Activated naive CD4-positive, alpha-beta T cell treated with anti-CD3 and anti-CD28 coated beads, Interleukin-2, amount 10 ng/mL, durations not matched to agents 7 days and 5 days (primary cell): Measurements from ENCODE around the gene NEUROG1.
"Not testable (repeated sequence)": the region's sequence is repeated elsewhere in the genome, so short reads cannot be mapped to it uniquely, and the experiment has no call there.

Experiments used
- CTCF ChIA-PET: fragments of 350-600 bp; sonication (Branson Sonifier 250); formaldehyde crosslinking; loops from one replicate; lab custom pipeline; 2021; ENCODE audit warnings: antibody characterized with exemption; lab: Charles Lee
- DNase-seq: peaks from one replicate; pipeline ENCODE4 v3.0.0-alpha.2; 2020
- H3K27ac Mint-ChIP-seq: one replicate; pipeline ENCODE4 v1.8.0; 2021; ENCODE audit warnings: mild to moderate bottlenecking, moderate library complexity, mixed read lengths
- H3K27me3 Mint-ChIP-seq: one replicate; pipeline ENCODE4 v1.8.0; 2021; ENCODE audit warnings: mild to moderate bottlenecking, mixed read lengths
- H3K36me3 Mint-ChIP-seq: one replicate; pipeline ENCODE4 v1.8.0; 2021; ENCODE audit warnings: mixed read lengths
- H3K4me1 Mint-ChIP-seq: one replicate; pipeline ENCODE4 v1.8.0; 2021; ENCODE audit warnings: mixed read lengths
- H3K4me3 Mint-ChIP-seq: one replicate; pipeline ENCODE4 v1.8.0; 2021; ENCODE audit warnings: mild to moderate bottlenecking, moderate library complexity, mixed read lengths
- H3K9me3 Mint-ChIP-seq: one replicate; pipeline ENCODE4 v1.8.0; 2021; ENCODE audit warnings: mixed read lengths

The NEUROG1 gene

DNA sequence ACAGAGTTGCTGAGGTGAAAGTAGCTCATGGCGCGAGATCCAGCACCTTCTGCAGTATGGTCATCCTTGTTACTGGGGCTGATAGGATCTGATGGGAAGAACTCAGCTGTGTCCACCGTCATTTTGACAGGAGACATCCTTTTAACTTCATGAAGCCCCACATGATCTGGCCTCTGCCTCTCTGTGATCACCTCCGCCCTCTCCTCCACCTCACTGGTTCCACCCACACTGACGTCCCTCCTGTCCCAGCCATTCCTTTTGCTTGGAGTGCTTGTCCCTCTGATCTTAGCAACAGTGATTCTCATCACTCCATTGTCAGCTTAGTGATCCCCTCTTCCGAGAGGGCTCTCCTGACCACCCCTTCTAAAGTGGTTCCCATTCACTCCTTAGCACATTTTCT lies 25.8 kb downstream of the NEUROG1 start:
- CTCF ChIA-PET: interaction anchor here (0.6 to 3.0 kb wide), 3 partner anchors 42 to 322 kb away, joined by 3 to 10 read pairs (median 3); no protein-coding TSS in a partner anchor

DNA sequence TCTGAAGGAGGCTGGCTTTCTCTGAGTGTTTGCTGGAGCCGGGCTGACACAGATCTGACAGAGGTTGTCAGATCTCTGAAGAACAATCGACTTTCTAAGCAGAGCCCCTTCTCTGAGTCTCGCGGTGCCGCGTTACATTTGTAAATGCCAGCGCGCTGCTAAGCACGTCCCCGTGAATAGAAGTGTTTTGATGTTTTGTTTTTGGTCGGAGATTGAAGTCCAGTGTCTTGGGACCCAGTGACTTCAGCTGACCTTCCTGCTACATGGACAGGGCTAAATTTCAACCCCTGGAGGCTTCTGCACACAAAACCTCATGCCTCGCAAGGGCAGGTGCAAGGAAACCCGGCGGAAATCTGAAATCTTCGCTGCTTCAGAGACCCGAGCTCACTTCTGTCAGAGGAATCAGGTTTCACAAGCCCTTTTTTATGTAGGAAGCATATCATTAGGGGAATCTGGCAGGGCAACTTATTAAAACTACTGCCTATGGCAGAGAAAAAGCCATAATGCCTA lies 27.2 kb downstream of the NEUROG1 start:
- H3K27ac Mint-ChIP-seq: no peak overlapping the region
- no peaks in the 10 kb centered on the region for H3K4me1 Mint-ChIP-seq
- peaks cover 67% of the 10 kb centered on the region for H3K27me3 Mint-ChIP-seq
- H3K36me3 Mint-ChIP-seq: no peaks in the 10 kb centered on the region
- CTCF ChIA-PET: interaction anchor here (1.1 to 3.0 kb wide), 2 partner anchors 9 to 43 kb away, joined by 3 to 10 read pairs; no protein-coding TSS in a partner anchor
- no peaks in the 10 kb centered on the region for H3K9me3 Mint-ChIP-seq
- DNase-seq: no peak
- no peak overlapping the region for H3K4me3 Mint-ChIP-seq

More for the DNA sequence above, 25.8 kb downstream of the NEUROG1 start:
- no peak for DNase-seq
- Mint-ChIP-seq H3K27me3 (peaks cover 54% of the 10 kb centered on the region), H3K4me3 (no peak overlapping the region), H3K9me3 (no peaks in the 10 kb centered on the region), H3K36me3 (no peaks in the 10 kb centered on the region), H3K4me1 (no peaks in the 10 kb centered on the region), H3K27ac (no peak overlapping the region)

DNA sequence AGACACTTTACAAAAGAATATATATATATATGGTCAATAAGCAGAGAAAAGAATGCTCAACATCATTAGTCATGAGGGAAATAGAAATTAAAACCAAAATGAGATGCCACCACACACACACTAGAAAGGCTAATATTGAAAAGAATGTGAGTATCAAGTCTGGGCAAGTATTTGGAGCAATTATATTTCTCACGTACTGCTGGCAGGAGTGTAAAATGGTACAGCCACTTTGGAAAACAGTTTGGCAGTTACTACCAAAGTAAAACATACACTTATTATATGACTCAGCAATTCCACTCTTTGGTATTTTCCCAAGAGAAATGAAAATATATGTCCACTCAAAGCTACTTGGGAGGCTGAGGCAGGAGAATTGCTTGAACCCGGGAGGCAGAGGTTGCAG lies 29.8 kb downstream of the NEUROG1 start:
- DNase-seq: no peak
- H3K4me3 Mint-ChIP-seq: no peak overlapping the region
- H3K27ac Mint-ChIP-seq: no peak overlapping the region
- H3K4me1 Mint-ChIP-seq: no peaks in the 10 kb centered on the region
- H3K9me3 Mint-ChIP-seq: no peaks in the 10 kb centered on the region
- no peaks in the 10 kb centered on the region for H3K36me3 Mint-ChIP-seq
- H3K27me3 Mint-ChIP-seq: peaks cover 70% of the 10 kb centered on the region
- CTCF ChIA-PET: no interaction called here

DNA sequence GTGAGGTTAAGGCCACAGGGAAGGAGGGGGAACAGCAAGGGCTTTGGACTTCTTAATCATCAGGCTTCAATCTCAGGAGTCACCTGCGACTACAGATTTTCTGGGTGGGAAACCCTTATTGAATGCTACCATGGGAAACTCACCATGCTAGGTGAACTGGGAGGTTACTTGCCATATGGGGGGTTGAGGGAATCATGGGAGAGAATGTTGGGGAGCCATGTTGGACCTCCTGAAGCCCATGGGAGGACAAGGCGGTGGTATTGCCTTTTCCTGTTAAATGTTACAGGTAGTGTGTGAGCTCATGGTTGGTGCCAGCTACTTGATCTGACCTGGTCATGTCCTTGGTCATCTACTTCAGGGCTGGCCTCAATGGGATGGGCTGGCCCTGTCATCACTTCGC lies 31.4 kb downstream of the NEUROG1 start:
- H3K27ac Mint-ChIP-seq: no peak overlapping the region

DNA sequence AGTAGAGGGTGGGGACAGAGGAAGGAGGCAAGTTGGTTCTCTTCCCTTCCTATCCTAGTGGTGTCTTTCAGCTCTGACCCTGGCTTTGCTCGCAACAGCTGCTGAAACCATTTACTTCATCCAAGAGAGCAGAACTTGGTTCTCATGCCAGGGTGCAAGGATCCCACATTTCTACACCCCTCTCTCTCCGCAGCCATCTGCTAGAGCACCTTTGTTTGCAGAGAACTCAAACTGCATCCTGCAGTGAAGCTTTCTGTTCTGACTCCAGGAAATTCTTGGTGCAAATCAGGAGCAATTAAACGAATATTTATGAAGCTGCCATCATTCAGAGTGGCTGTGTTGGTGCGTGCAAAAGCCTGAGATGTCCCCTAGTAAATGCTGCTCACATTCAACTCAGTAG lies 31.9 kb downstream of the NEUROG1 start:
- Mint-ChIP-seq H3K27ac (no peak overlapping the region), H3K4me1 (no peaks in the 10 kb centered on the region), H3K9me3 (no peaks in the 10 kb centered on the region), H3K36me3 (no peaks in the 10 kb centered on the region), H3K4me3 (no peak overlapping the region), H3K27me3 (peaks cover 54% of the 10 kb centered on the region)
- DNase-seq: no peak
- CTCF ChIA-PET: interaction anchor here (1.3 to 1.5 kb wide), 2 partner anchors 39 to 41 kb away, joined by 3 read pairs; no protein-coding TSS in a partner anchor

More for the DNA sequence above, 31.4 kb downstream of the NEUROG1 start:
- Mint-ChIP-seq H3K9me3 (no peaks in the 10 kb centered on the region), H3K36me3 (no peaks in the 10 kb centered on the region), H3K4me3 (no peak overlapping the region), H3K27me3 (peaks cover 54% of the 10 kb centered on the region), H3K4me1 (no peaks in the 10 kb centered on the region)
- no peak for DNase-seq
- CTCF ChIA-PET: interaction anchor here (0.7 to 1.5 kb wide), 3 partner anchors 39 to 62 kb away, joined by 3 read pairs; no protein-coding TSS in a partner anchor

DNA sequence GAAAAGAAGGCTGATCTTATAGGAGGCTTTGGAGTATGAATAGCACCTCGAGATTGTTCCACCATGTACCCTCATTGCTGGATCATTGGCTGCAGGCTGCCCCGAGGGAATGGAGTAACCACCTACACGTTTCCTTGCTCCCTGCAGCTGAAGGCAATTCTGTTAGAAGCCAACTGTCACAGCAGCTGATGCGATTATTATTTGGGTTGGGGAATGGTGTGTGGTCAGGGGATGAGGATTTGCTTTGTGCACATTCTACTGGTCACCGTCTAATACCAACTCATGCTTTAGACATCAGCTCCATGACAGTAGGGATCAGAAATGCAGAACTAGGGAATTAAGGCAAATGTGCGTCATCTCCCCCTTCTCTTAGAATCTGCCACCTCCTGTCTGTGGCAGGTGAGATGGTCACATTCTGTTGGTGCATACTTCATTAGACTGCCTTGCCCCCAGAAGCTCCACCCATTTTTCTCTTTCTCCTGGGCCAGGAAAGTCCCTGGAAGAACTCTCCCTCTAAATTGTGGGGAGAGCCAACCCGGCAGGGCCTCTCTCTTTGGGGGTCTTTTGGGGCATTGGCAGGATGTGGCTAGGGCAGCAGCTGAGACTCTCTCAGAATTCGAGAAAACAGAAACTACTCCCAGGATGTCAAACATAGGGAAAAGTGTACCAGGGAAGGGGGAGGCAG lies 32.8 kb downstream of the NEUROG1 start:
- no peaks in the 10 kb centered on the region for H3K4me1 Mint-ChIP-seq
- H3K27ac Mint-ChIP-seq: no peak overlapping the region
- H3K27me3 Mint-ChIP-seq: peaks cover 54% of the 10 kb centered on the region
- H3K36me3 Mint-ChIP-seq: no peaks in the 10 kb centered on the region
- H3K4me3 Mint-ChIP-seq: no peak overlapping the region
- no peaks in the 10 kb centered on the region for H3K9me3 Mint-ChIP-seq
- CTCF ChIA-PET: interaction anchor here (1.3 to 1.5 kb wide), 2 partner anchors 38 to 40 kb away, joined by 3 read pairs; no protein-coding TSS in a partner anchor
- DNase-seq: no peak

DNA sequence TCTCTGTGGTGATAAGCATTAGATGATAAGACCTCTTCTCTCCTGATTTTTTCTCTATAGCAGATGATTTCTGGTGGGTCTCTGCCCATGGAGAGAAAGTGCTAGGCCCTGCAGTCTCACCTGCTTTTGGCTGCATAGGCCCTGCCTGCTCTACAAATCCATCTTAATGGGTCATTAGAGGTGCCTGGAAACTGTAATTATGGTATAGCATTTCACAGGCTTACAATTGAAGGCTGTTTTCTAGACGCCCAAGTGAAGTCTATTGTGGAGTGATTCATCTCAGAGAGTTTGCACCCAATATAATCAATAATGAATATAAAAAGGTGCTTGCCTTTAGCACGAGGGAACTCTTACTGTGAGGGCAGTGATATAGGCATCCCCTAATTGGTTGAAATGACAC lies 33.8 kb downstream of the NEUROG1 start:
- no peak overlapping the region for H3K4me3 Mint-ChIP-seq
- H3K36me3 Mint-ChIP-seq: no peaks in the 10 kb centered on the region
- CTCF ChIA-PET: no interaction called here
- H3K27me3 Mint-ChIP-seq: peaks cover 53% of the 10 kb centered on the region
- no peaks in the 10 kb centered on the region for H3K9me3 Mint-ChIP-seq
- H3K27ac Mint-ChIP-seq: no peak overlapping the region
- no peaks in the 10 kb centered on the region for H3K4me1 Mint-ChIP-seq
- no peak for DNase-seq

DNA sequence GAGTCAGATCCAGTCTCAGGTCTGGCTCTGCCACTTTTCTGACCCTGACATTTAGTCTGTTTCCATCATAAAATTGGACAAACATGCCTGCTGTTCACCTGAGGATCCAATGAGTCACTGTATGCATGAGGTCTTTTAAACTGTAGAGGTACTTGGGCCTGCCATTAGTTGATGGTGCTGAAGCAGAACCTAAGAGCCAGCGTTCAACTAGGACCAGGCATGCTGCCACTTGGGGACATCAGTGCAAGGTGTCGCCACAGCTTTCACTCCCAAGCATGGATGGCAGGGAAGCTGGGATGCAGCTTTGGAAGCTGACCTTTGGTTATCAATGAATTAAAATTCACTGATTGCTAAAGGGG lies 37.1 kb downstream of the NEUROG1 start:
- CTCF ChIA-PET: interaction anchor here (1.3 kb wide), 1 partner anchor 11 kb away, joined by 3 read pairs; no protein-coding TSS in a partner anchor
- no peak overlapping the region for H3K27ac Mint-ChIP-seq
- peaks cover 55% of the 10 kb centered on the region for H3K27me3 Mint-ChIP-seq
- no peaks in the 10 kb centered on the region for H3K4me1 Mint-ChIP-seq
- H3K9me3 Mint-ChIP-seq: no peaks in the 10 kb centered on the region
- DNase-seq: no peak
- H3K4me3 Mint-ChIP-seq: no peak overlapping the region
- H3K36me3 Mint-ChIP-seq: no peaks in the 10 kb centered on the region

DNA sequence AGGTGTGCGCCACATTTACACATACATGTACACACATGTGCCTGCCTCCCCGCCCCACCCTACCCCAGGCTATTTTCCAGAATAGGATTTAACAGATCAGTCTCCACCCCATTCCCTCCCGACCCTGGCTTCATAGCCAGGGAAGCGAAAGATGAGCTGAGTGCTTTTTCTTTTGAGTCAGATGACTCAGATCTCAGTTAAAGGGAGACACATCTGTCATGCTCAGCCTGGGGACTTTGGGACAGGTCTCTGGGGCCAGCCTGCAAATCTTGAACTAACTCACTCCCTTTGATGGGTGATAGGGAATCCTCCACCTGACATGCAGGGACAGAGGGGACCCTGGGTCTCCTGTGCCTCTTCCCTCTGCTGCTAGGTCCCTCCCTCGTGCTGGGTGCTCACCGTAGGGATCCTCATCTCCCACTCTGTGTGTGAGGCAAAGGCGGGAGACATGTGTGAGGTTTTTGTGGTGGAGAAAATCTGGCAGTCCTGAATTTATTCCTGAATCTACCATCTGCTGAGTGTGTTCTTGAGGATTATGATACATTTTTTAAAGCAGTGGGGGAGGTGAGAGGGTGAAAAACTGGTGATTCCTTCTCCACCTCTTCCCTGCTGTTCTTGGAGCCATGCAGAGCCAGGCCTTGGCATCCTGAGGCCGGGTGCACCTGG lies 37.7 kb downstream of the NEUROG1 start:
- Mint-ChIP-seq H3K4me1 (no peaks in the 10 kb centered on the region), H3K36me3 (no peaks in the 10 kb centered on the region), H3K27ac (no peak overlapping the region), H3K9me3 (no peaks in the 10 kb centered on the region), H3K4me3 (no peak overlapping the region), H3K27me3 (peaks cover 56% of the 10 kb centered on the region)
- DNase-seq: no peak
- CTCF ChIA-PET: no interaction called here

DNA sequence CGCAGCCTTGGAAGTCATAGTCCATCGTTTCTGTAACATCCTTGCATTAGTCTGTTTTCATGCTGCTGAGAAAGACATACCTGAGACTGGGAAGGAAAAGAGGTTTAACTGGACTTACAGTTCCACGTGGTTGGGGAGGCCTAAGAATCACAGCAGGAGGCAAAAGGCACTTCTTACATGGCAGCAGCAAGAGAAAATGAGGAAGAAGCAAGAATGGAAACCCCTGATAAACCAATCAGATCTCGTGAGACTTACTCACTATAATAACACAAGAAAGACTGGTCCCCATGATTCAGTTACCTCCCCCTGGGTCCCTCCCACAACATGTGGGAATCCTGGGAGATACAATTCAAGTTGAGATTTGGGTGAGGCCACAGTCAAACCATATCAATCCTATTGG lies 40.2 kb downstream of the NEUROG1 start:
- H3K27ac Mint-ChIP-seq, DNase-seq, H3K36me3 Mint-ChIP-seq, H3K4me1 Mint-ChIP-seq, H3K9me3 Mint-ChIP-seq, H3K4me3 Mint-ChIP-seq: not testable (repeated sequence)
- H3K27me3 Mint-ChIP-seq: peaks cover 75% of the 10 kb centered on the region
- CTCF ChIA-PET: interaction anchor here (1.1 kb wide), 1 partner anchor 38 kb away, joined by 3 read pairs; no protein-coding TSS in a partner anchor

DNA sequence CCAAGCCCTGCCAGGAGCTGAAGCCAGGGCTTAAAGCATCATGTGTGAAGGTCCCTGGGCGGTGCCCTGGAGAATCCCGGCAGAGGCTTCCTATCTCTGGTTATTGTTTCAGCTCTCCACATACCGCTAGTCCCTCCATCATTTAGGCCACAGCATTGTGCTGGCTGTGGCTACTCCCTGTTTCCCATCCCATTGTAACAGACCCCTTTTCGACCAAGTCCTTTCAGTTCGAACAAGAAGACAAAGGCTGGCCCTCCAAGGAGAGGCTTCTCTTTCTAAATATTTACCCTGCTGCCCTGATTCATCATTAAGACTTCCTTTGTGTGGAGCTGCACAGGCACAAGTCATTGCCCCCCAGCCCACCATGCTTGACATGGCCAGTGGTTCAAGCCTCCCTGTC lies 41.6 kb downstream of the NEUROG1 start:
- DNase-seq: no peak
- H3K36me3 Mint-ChIP-seq: peaks cover 2% of the 10 kb centered on the region
- H3K27ac Mint-ChIP-seq: no peak overlapping the region
- no peak overlapping the region for H3K4me3 Mint-ChIP-seq
- peaks cover 89% of the 10 kb centered on the region for H3K27me3 Mint-ChIP-seq
- H3K4me1 Mint-ChIP-seq: peaks cover 5% of the 10 kb centered on the region
- H3K9me3 Mint-ChIP-seq: no peaks in the 10 kb centered on the region
- CTCF ChIA-PET: interaction anchor here (1.1 kb wide), 1 partner anchor 37 kb away, joined by 3 read pairs; no protein-coding TSS in a partner anchor

DNA sequence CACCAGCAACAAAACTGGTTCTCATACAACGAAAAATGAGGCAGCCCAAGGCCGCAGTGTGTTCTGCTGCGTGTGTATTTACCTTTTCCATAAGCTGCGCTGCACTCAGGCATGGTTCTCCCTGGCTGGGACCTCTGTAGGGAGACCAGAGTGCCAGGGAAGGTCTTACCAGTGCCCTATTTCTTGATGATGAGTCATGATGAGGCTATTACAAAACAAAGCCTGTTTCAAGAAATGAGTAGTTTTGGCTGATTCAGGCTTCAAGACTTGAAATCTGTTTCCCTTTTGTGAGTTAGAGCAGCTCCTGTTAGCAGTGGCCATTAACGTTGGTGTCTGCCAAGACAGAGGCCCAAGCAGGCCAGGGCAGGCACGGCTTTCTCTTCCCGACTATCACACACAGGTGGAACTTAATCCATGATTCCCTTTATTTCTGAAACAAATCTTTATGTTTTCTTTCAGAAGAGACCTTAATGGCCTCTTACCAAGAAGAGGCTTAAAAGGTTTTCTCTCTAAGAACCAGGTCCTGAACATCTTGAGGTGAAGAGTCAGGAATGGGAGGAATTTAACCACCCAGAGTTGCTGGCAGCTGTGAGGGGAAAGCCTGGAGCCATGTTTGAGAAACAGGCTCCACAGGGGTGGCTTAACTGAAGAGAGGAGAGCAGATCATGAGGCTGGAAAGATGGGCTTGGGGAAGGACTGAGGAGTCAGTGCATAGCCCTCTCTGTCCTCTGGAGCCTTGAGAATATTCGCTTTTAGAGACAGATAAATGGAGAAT lies 42.2 kb downstream of the NEUROG1 start:
- CTCF ChIA-PET: interaction anchor here (1.6 kb wide), 1 partner anchor 58 kb away, joined by 8 read pairs; no protein-coding TSS in a partner anchor
- H3K27ac Mint-ChIP-seq: no peak overlapping the region
- no peak for DNase-seq
- peaks cover 5% of the 10 kb centered on the region for H3K4me1 Mint-ChIP-seq
- peaks cover 2% of the 10 kb centered on the region for H3K36me3 Mint-ChIP-seq
- H3K27me3 Mint-ChIP-seq: peaks cover 89% of the 10 kb centered on the region
- H3K9me3 Mint-ChIP-seq: no peaks in the 10 kb centered on the region
- no peak overlapping the region for H3K4me3 Mint-ChIP-seq

DNA sequence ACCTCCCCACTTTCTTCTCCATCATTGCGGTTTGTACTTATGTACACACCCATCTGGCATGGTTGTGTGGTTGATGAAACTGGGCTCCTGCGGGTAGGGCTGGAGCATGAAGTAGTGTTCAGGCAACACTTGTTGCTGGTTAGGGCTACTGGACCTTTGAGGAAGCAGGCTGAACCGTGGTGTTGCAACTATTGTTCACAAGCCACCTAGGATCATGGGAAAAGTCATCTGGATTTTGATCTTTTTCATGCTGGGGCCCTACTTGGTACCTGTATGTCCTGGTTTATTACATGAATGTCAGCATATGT lies 43.5 kb downstream of the NEUROG1 start:
- DNase-seq: no peak

More for the DNA sequence above, 43.5 kb downstream of the NEUROG1 start:
- Mint-ChIP-seq H3K4me1 (peaks cover 5% of the 10 kb centered on the region), H3K9me3 (no peaks in the 10 kb centered on the region), H3K4me3 (no peak overlapping the region), H3K27ac (no peak overlapping the region), H3K27me3 (peaks cover 92% of the 10 kb centered on the region), H3K36me3 (peaks cover 2% of the 10 kb centered on the region)
- CTCF ChIA-PET: interaction anchor here (1.1 to 1.6 kb wide), 3 partner anchors 42 to 69 kb away, joined by 3 to 8 read pairs (median 3); no protein-coding TSS in a partner anchor
